GM19193 (cell line): Measurements from ENCODE around the gene PLXNB1.

Source experiments
- POLR2A ChIP-seq: IDR thresholded peaks from 4 replicates; pipeline ENCODE4 v1.6.1; 2011; ENCODE audit not compliant: insufficient read depth, insufficient read length; ENCODE audit errors: extremely low read depth

The PLXNB1 gene

GRCh38 chr3:48367201-48367600 lies 62.7 kb downstream of the PLXNB1 start:
- no peak for TF ChIP-seq POLR2A

GRCh38 chr3:48364840-48365239 lies 65.0 kb downstream of the PLXNB1 start:
- no peak for TF ChIP-seq POLR2A

GRCh38 chr3:48361928-48362327 lies 68.0 kb downstream of the PLXNB1 start:
- no peak for TF ChIP-seq POLR2A

- TF ChIP-seq POLR2A: no peak
Measured at GRCh38 chr3:48356419-48356818, 73.5 kb downstream of the PLXNB1 start.

DNA sequence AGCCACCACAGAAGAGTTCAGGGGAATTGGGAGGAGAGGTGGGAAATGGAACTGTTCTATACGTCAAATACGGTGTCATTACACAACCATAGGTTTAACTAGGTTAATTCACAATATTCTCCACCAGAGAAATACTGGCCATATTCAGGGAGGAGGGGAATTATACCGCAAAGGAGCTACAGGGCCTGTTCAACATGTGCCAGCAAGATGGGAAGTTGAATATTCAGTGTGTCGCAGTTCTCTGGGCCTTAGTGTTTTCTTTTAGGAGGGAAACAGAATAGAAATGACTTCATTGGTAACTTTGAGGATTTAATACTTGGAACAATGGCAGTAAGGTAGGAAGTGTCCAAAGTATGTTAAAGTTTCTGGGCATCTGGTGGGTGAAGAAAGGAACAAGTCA lies 75.9 kb downstream of the PLXNB1 start:
- TF ChIP-seq POLR2A: no peak
